NOMO-1 (cell line): ENCODE data around the gene RPL22.

Experiments used
- DNase-seq, 2 experiments: peaks; one replicate each; lab custom pipeline; 2025; ENCODE audit not compliant: unreplicated experiment in 2 of 2; lab: John Stamatoyannopoulos, UW

RPL22 gene

GRCh38 chr1:6176779-6177178 lies 22.6 kb downstream of the RPL22 start:
- no peak for DNase-seq

- DNase-seq = no peak
Observed at GRCh38 chr1:6175411-6175828, 24.0 kb downstream of the RPL22 start.

GRCh38 chr1:6174621-6175410 lies 24.6 kb downstream of the RPL22 start:
- no peak for DNase-seq

GRCh38 chr1:6172549-6172948 lies 26.8 kb downstream of the RPL22 start:
- no peak for DNase-seq

GRCh38 chr1:6171548-6172124 lies 27.8 kb downstream of the RPL22 start:
- DNase-seq = no peak

- DNase-seq = no peak
Observed at GRCh38 chr1:6170742-6171201, 28.6 kb downstream of the RPL22 start.

- no peak for DNase-seq
Observed at GRCh38 chr1:6170116-6170741, 29.2 kb downstream of the RPL22 start.

- DNase-seq = no peak
Observed at GRCh38 chr1:6168947-6169586, 30.3 kb downstream of the RPL22 start.

- DNase-seq = no peak
Observed at GRCh38 chr1:6167391-6168303, 31.7 kb downstream of the RPL22 start.

- DNase-seq = no peak
Observed at GRCh38 chr1:6166655-6167390, 32.6 kb downstream of the RPL22 start.

GRCh38 chr1:6166221-6166620 lies 33.2 kb downstream of the RPL22 start:
- no peak for DNase-seq

- DNase-seq = no peak
Observed at GRCh38 chr1:6165441-6165985, 33.9 kb downstream of the RPL22 start.

GRCh38 chr1:6165027-6165426 lies 34.4 kb downstream of the RPL22 start:
- no peak for DNase-seq

GRCh38 chr1:6163973-6164617 lies 35.3 kb downstream of the RPL22 start:
- no peak for DNase-seq

- DNase-seq = no peak
Observed at GRCh38 chr1:6163191-6163972, 36.0 kb downstream of the RPL22 start.

GRCh38 chr1:6162773-6163172 lies 36.6 kb downstream of the RPL22 start:
- no peak for DNase-seq

- DNase-seq = no peak
Observed at GRCh38 chr1:6162341-6162740, 37.1 kb downstream of the RPL22 start.

GRCh38 chr1:6158181-6158580 lies 41.2 kb downstream of the RPL22 start:
- DNase-seq = no peak
